HG03378 (cell line): ENCODE results near the gene MPZL3.
"Not testable (repeated sequence)": the region's sequence is repeated elsewhere in the genome, so short reads cannot be mapped to it uniquely, and the experiment has no call there.

Source experiments
- ATAC-seq: cut with Tn5 transposase; IDR thresholded peaks from one replicate; pipeline ENCODE4 v1.9.1; 2021; ENCODE audit warnings: mild to moderate bottlenecking, moderate library complexity; ENCODE audit not compliant: unreplicated experiment

The MPZL3 gene

GRCh38 chr11:118190942-118191506 lies 61.1 kb downstream of the MPZL3 start:
- ATAC-seq: not testable (repeated sequence)

- ATAC-seq: no peak
These were observed 65.6 kb downstream of the MPZL3 start for GRCh38 chr11:118186346-118187107.

- ATAC-seq: no peak
These were observed 67.2 kb downstream of the MPZL3 start for GRCh38 chr11:118184784-118185579.

- ATAC-seq: not testable (repeated sequence)
These were observed 68.5 kb downstream of the MPZL3 start for GRCh38 chr11:118183691-118184090.

GRCh38 chr11:118180300-118180703 lies 71.9 kb downstream of the MPZL3 start:
- no peak for ATAC-seq

GRCh38 chr11:118176778-118177134 lies 75.4 kb downstream of the MPZL3 start:
- ATAC-seq: no peak
